HL-60 (cell line): ENCODE results near the gene CORIN.

ENCODE experiments used
- GABPA ChIP-seq: IDR thresholded peaks from 2 replicates; pipeline ENCODE4 v1.6.1; 2012; ENCODE audit warnings: low read depth
- POLR2AphosphoS5 ChIP-seq: IDR thresholded peaks from 2 replicates; pipeline ENCODE4 v1.6.1; 2012; ENCODE audit warnings: low read depth
- SPI1 ChIP-seq: IDR thresholded peaks from 2 replicates; pipeline ENCODE4 v1.6.1; 2012; ENCODE audit warnings: low read depth, mild to moderate bottlenecking, borderline replicate concordance
- TF ChIP-seq, protein P1 (sequence below): IDR thresholded peaks from one replicate; pipeline ENCODE4 v1.5.1; 2011; ENCODE audit warnings: low read length, control low read depth, inconsistent platforms; ENCODE audit not compliant: insufficient read depth
- TF ChIP-seq, protein P2 (sequence below): IDR thresholded peaks from 2 replicates; pipeline ENCODE4 v1.6.1; 2012; ENCODE audit warnings: low read depth; ENCODE audit not compliant: insufficient replicate concordance

DNA sequence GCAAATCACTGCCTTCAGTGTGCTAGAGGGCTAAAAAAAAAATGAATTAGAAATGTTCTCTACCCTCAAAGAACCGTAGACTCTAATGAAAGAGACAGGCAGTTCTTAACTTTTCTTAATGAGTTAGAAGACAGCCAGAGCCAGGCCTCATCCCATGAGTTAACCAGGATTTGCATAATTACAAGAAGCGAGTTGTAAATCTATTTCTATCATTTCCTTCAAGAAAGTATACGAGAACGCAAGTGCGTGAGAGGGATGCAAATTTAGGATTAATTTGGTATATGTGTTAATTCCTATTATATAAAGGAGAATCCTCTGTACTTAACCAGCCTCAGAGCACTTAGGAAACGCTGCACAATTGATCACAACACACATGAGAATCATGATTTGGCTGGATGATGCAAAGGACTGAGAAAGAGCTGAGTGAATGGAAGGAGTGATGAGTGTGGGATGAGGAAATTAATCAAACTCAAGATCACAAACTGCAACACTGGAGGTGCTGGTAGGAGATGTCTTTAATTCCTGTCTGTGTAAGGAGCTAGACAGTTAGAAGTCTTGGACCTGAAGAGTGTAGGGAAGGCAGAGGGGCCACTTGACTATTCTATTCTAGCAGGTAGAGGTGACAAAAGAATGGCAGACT, 195.6 kb downstream of the CORIN start:
- TF ChIP-seq, protein P1, sequence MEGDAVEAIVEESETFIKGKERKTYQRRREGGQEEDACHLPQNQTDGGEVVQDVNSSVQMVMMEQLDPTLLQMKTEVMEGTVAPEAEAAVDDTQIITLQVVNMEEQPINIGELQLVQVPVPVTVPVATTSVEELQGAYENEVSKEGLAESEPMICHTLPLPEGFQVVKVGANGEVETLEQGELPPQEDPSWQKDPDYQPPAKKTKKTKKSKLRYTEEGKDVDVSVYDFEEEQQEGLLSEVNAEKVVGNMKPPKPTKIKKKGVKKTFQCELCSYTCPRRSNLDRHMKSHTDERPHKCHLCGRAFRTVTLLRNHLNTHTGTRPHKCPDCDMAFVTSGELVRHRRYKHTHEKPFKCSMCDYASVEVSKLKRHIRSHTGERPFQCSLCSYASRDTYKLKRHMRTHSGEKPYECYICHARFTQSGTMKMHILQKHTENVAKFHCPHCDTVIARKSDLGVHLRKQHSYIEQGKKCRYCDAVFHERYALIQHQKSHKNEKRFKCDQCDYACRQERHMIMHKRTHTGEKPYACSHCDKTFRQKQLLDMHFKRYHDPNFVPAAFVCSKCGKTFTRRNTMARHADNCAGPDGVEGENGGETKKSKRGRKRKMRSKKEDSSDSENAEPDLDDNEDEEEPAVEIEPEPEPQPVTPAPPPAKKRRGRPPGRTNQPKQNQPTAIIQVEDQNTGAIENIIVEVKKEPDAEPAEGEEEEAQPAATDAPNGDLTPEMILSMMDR = no peak
- TF ChIP-seq SPI1 = no peak
- TF ChIP-seq, protein P2, sequence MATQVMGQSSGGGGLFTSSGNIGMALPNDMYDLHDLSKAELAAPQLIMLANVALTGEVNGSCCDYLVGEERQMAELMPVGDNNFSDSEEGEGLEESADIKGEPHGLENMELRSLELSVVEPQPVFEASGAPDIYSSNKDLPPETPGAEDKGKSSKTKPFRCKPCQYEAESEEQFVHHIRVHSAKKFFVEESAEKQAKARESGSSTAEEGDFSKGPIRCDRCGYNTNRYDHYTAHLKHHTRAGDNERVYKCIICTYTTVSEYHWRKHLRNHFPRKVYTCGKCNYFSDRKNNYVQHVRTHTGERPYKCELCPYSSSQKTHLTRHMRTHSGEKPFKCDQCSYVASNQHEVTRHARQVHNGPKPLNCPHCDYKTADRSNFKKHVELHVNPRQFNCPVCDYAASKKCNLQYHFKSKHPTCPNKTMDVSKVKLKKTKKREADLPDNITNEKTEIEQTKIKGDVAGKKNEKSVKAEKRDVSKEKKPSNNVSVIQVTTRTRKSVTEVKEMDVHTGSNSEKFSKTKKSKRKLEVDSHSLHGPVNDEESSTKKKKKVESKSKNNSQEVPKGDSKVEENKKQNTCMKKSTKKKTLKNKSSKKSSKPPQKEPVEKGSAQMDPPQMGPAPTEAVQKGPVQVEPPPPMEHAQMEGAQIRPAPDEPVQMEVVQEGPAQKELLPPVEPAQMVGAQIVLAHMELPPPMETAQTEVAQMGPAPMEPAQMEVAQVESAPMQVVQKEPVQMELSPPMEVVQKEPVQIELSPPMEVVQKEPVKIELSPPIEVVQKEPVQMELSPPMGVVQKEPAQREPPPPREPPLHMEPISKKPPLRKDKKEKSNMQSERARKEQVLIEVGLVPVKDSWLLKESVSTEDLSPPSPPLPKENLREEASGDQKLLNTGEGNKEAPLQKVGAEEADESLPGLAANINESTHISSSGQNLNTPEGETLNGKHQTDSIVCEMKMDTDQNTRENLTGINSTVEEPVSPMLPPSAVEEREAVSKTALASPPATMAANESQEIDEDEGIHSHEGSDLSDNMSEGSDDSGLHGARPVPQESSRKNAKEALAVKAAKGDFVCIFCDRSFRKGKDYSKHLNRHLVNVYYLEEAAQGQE = no peak
- no peak for TF ChIP-seq POLR2AphosphoS5
- TF ChIP-seq GABPA = no peak
